ENCODE results near the gene DSCAM. TPM values are rescaled to one million over a fixed set of nuclear protein-coding genes. Genes with fewer than 3 reads are reported as not detected.

Gene DSCAM
- total and polyA plus RNA-seq, 10 of the 15 experiments (the other 5 are each of a cell fraction or from before 2014, with no cell fraction given) = not detected

GRCh38 chr21:40381111-40381510, 465.8 kb downstream of the DSCAM start:
- TF ChIP-seq YBX1 (IDR thresholded peaks at IDR 0.05) (no peak), E2F4 (IDR thresholded peaks at IDR 0.05; ENCODE audit: low read depth, low read length) (no peak), NFIC (IDR thresholded peaks at IDR 0.05; ENCODE audit: low read depth, low read length) (no peak), TAF1 (IDR thresholded peaks at IDR 0.05; ENCODE audit: borderline replicate concordance, low read depth, low read length) (no peak), SMAD5 (IDR thresholded peaks at IDR 0.05; ENCODE audit: low read depth) (no peak), USF2 (IDR thresholded peaks at IDR 0.05; ENCODE audit: borderline replicate concordance, low read depth, low read length) (no peak)
- intact Hi-C loops (cut with micrococcal nuclease; ENCODE audit: unreplicated experiment) (no loop called here), in situ Hi-C loops (cut with MboI) (no loop called here)
- Histone ChIP-seq H2AFZ (ENCODE audit: control insufficient read depth, low read depth, low read length) (no peak overlapping the region), H3K4me1 (ENCODE audit: control insufficient read depth, insufficient read depth, low read length) (no peaks in the 10 kb centered on the region), H4K20me1 (ENCODE audit: control insufficient read depth, insufficient read depth) (no peaks in the 10 kb centered on the region), H3K9ac (ENCODE audit: control insufficient read depth, insufficient read depth, low read length) (no peak overlapping the region), H3K79me2 (ENCODE audit: control insufficient read depth, insufficient read depth, low read length) (no peaks in the 10 kb centered on the region), H3K4me3 (no peak overlapping the region), H3K27ac (ENCODE audit: control insufficient read depth, insufficient read depth) (no peak overlapping the region), H3K36me3 (ENCODE audit: control insufficient read depth in 2 of 2, insufficient read depth in 2 of 2, low read length in 1 of 2) (no peaks in the 10 kb centered on the region), H3K9me3 (replicated peaks; ENCODE audit: control insufficient read depth, insufficient read depth, low read length) (no peaks in the 10 kb centered on the region; the same call in 2 of the 3 replicates), H3K27me3 (replicated peaks in 1 of 2; ENCODE audit: control insufficient read depth in 2 of 2, insufficient read depth in 2 of 2, low read length in 1 of 2) (no peaks in the 10 kb centered on the region), H3K4me2 (ENCODE audit: control insufficient read depth, insufficient read depth) (no peak overlapping the region)
- BruUV-seq (replicated peaks) = no TSS peak
- ATAC-seq = no peak
- FAIRE-seq = no peak
- 23% methylated on average over 5 of the region's 5 CpGs for WGBS (ENCODE audit: insufficient coverage, insufficient replicate concordance, low lambda C conversion rate, missing lambda C conversion rate)
- RAD21 ChIA-PET (ENCODE audit: unreplicated experiment) = no interaction called here
- CTCF ChIA-PET = no interaction called here
- SMC1A ChIA-PET (ENCODE audit: uncharacterized antibody, unreplicated experiment) = no interaction called here
- no peak for DNase-seq (ENCODE audit: low read depth, low spot score)
- POLR2A ChIA-PET = no interaction called here

All from GM12878 (cell line).